Measurements from ENCODE around the gene CRYL1.

The CRYL1 gene

DNA sequence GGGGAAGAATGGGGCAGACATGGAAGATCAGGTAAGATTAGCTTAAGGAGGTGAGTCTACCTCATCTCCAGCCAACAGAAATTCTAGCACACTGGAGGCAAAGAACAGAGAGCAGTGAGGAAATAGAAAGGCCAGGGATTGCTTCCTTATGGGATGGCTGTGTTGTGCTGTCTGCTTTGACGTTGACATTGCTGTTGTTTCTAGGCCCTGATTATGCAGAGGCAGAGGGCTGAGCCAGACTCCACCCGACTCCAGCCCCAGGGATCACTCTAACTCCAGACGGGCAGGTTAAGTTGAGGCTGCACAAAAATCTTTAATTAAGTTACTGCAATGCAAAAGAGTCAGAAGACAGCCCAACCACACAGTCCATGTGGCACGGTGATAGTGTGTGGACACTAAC is 24.1 kb downstream of the CRYL1 start:
- Histone ChIP-seq H3K4me3 (ENCODE audit: low read depth, low read length) (no peak overlapping the region), H3K27ac (no peak overlapping the region), H3K9me3 (ENCODE audit: control insufficient read depth, low read length) (no peaks in the 10 kb centered on the region), H3K36me3 (ENCODE audit: control insufficient read depth, insufficient read depth, low read length) (no peaks in the 10 kb centered on the region), H3K79me2 (no peaks in the 10 kb centered on the region), H3K4me1 (no peaks in the 10 kb centered on the region), H3K27me3 (ENCODE audit: control insufficient read depth, insufficient read depth, low read length) (no peaks in the 10 kb centered on the region), H3K9ac (no peak overlapping the region), H3K4me2 (ENCODE audit: low read length) (no peak overlapping the region), H2AFZ (no peak overlapping the region)
- TF ChIP-seq, protein P1, sequence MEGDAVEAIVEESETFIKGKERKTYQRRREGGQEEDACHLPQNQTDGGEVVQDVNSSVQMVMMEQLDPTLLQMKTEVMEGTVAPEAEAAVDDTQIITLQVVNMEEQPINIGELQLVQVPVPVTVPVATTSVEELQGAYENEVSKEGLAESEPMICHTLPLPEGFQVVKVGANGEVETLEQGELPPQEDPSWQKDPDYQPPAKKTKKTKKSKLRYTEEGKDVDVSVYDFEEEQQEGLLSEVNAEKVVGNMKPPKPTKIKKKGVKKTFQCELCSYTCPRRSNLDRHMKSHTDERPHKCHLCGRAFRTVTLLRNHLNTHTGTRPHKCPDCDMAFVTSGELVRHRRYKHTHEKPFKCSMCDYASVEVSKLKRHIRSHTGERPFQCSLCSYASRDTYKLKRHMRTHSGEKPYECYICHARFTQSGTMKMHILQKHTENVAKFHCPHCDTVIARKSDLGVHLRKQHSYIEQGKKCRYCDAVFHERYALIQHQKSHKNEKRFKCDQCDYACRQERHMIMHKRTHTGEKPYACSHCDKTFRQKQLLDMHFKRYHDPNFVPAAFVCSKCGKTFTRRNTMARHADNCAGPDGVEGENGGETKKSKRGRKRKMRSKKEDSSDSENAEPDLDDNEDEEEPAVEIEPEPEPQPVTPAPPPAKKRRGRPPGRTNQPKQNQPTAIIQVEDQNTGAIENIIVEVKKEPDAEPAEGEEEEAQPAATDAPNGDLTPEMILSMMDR (IDR thresholded peaks at IDR 0.05): no peak

DNA sequence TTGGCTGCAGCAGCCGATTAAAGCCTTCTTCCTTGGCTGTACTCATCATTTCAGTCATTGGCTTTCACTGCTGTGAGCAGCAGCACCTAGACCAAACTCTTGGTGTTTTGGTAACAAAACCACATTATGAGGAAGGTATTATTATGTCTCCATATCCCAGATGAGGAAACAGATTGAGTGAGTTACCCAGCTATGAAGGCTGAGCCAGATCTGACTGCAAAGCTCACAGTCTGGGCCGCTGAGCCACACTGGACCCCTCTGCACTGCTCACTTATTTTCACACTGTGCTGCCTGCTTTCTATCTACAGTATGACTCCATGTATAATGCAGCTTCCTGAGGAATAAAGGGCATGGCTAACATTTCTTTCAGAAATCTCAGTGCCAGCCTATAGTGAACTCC is 24.5 kb downstream of the CRYL1 start:
- Histone ChIP-seq H3K9me3 (ENCODE audit: control insufficient read depth, low read length) (no peaks in the 10 kb centered on the region), H3K36me3 (ENCODE audit: control insufficient read depth, insufficient read depth, low read length) (no peaks in the 10 kb centered on the region), H3K9ac (no peak overlapping the region), H2AFZ (no peak overlapping the region), H3K79me2 (no peaks in the 10 kb centered on the region), H3K4me1 (no peaks in the 10 kb centered on the region), H3K4me2 (ENCODE audit: low read length) (no peak overlapping the region), H3K4me3 (ENCODE audit: low read depth, low read length) (no peak overlapping the region), H3K27ac (no peak overlapping the region), H3K27me3 (ENCODE audit: control insufficient read depth, insufficient read depth, low read length) (no peaks in the 10 kb centered on the region)
- TF ChIP-seq, protein P1 (IDR thresholded peaks at IDR 0.05): no peak

DNA sequence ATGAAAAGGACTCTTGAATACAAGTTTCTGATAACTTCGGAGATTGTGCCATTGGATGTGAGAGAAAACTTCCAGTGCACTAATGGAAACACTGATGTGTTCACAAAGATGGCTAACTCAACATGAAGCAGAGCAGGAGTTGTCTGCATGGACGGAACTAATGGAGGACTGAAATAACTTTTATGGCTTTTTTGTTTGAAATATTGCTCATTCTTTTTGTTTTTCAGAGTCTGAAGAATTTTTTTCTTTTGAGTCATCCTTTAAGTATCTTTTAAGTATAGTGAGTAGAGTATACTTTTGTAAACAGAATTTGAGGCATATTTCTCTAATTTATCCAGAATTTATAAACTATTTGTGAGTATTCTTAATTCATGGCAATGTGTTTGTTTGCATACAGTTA is 25.7 kb downstream of the CRYL1 start:
- Histone ChIP-seq H3K4me2 (ENCODE audit: low read length) (no peak overlapping the region), H3K36me3 (ENCODE audit: control insufficient read depth, insufficient read depth, low read length) (no peaks in the 10 kb centered on the region), H3K4me1 (no peaks in the 10 kb centered on the region), H2AFZ (no peak overlapping the region), H3K9ac (no peak overlapping the region), H3K4me3 (ENCODE audit: low read depth, low read length) (no peak overlapping the region), H3K79me2 (no peaks in the 10 kb centered on the region), H3K9me3 (ENCODE audit: control insufficient read depth, low read length) (no peaks in the 10 kb centered on the region), H3K27ac (no peak overlapping the region), H3K27me3 (ENCODE audit: control insufficient read depth, insufficient read depth, low read length) (no peaks in the 10 kb centered on the region)
- TF ChIP-seq, protein P1 (IDR thresholded peaks at IDR 0.05): no peak

DNA sequence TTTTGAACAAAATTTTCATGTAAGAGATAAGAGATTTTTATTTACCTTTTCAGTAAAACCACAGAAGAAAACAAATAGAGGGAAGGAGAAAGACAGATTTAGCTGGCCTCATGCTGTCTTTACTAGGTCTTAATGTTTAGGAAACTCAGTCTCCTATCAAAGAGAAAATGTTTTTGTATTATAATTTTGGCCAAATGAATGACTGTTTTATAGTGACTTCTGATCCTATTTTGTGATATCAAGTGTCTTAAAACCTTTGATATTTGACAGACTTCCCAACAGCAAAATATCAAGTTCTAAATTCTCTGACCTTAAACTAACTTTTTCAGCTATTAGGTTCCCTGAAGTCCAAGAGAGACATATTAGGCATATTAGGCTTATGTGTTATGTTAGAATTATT is 27.0 kb downstream of the CRYL1 start:
- Histone ChIP-seq H3K36me3 (ENCODE audit: control insufficient read depth, insufficient read depth, low read length) (no peaks in the 10 kb centered on the region), H2AFZ (no peak overlapping the region), H3K4me1 (no peaks in the 10 kb centered on the region), H3K9ac (no peak overlapping the region), H3K27ac (no peak overlapping the region), H3K4me2 (ENCODE audit: low read length) (no peak overlapping the region), H3K4me3 (ENCODE audit: low read depth, low read length) (no peak overlapping the region), H3K27me3 (ENCODE audit: control insufficient read depth, insufficient read depth, low read length) (no peaks in the 10 kb centered on the region), H3K9me3 (ENCODE audit: control insufficient read depth, low read length) (no peaks in the 10 kb centered on the region), H3K79me2 (peaks cover 3% of the 10 kb centered on the region)
- TF ChIP-seq, protein P1 (IDR thresholded peaks at IDR 0.05): no peak

DNA sequence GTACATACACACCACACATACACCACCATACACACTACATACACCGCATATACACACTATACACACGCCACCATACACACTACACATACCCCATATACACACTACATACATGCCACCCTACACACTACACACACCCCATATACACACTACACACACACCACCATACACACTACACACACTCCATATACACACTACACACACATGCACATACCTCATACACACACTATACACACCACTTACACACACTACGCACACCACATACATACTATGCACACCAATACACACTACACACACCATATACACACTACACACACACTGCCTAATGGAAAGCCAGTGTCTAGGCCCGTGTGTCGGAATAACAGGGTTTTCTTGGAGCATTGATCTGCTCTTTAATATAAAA is 27.5 kb downstream of the CRYL1 start:
- H3K4me2 ChIP-seq (ENCODE audit: low read length): no peak overlapping the region
- no peak overlapping the region for H3K27ac ChIP-seq
- no peaks in the 10 kb centered on the region for H3K27me3 ChIP-seq (ENCODE audit: control insufficient read depth, insufficient read depth, low read length)
- H3K9me3 ChIP-seq (ENCODE audit: control insufficient read depth, low read length): no peaks in the 10 kb centered on the region
- H2AFZ ChIP-seq: no peak overlapping the region
- no peak overlapping the region for H3K4me3 ChIP-seq (ENCODE audit: low read depth, low read length)
- H3K36me3 ChIP-seq (ENCODE audit: control insufficient read depth, insufficient read depth, low read length): no peaks in the 10 kb centered on the region
- TF ChIP-seq, protein P1 (IDR thresholded peaks at IDR 0.05): no peak
- H3K9ac ChIP-seq: no peak overlapping the region
- peaks cover 3% of the 10 kb centered on the region for H3K79me2 ChIP-seq
- H3K4me1 ChIP-seq: no peaks in the 10 kb centered on the region

Measured in parathyroid adenoma (tissue), 2 donors.